Panc1 (cell line): ENCODE data around the gene WDR59.

Experiments
- POLR2AphosphoS5 ChIP-seq: IDR thresholded peaks from 2 replicates; pipeline ENCODE4 v1.6.1; 2012; ENCODE audit warnings: mild to moderate bottlenecking, low read depth, low read length, moderate library complexity
- TCF7L2 ChIP-seq: IDR thresholded peaks from 2 replicates; pipeline ENCODE4 v1.6.1; 2011; ENCODE audit warnings: mild to moderate bottlenecking, low read depth, low read length, inconsistent platforms
- TF ChIP-seq, protein P1 (sequence below): fragments of 450-650 bp; IDR thresholded peaks from 2 replicates; pipeline ENCODE4 v1.5.1; 2017; ENCODE audit warnings: mild to moderate bottlenecking
- TF ChIP-seq, protein P2 (sequence below), 2 experiments: IDR thresholded peaks; 2 replicates each; pipeline ENCODE4 v1.6.1; 2011 to 2012; ENCODE audit warnings: low read depth in 2 of 2, control low read depth in 1 of 2, low read length in 1 of 2, mild to moderate bottlenecking in 1 of 2, moderate library complexity in 1 of 2; ENCODE audit not compliant: insufficient read depth in 1 of 2

DNA sequence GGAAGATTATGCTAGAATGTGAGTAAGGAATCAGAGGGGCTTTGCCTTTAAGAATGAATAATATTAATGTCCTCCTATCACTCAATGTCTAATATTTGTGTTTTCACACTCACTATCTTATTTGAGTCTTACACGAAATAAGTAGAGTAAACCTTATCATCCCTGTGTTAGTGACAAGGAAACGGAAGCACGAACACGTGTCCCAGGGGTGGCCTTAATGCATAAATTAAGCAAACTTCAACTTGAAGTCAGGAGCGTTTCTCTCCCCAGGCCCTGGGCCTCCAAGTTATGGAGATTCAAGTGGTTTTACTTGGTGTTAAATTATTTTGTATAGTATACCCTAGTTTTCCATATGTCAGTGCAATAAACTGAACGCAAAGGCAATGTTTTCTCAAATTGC, 96.0 kb downstream of the WDR59 start:
- TF ChIP-seq, protein P1, sequence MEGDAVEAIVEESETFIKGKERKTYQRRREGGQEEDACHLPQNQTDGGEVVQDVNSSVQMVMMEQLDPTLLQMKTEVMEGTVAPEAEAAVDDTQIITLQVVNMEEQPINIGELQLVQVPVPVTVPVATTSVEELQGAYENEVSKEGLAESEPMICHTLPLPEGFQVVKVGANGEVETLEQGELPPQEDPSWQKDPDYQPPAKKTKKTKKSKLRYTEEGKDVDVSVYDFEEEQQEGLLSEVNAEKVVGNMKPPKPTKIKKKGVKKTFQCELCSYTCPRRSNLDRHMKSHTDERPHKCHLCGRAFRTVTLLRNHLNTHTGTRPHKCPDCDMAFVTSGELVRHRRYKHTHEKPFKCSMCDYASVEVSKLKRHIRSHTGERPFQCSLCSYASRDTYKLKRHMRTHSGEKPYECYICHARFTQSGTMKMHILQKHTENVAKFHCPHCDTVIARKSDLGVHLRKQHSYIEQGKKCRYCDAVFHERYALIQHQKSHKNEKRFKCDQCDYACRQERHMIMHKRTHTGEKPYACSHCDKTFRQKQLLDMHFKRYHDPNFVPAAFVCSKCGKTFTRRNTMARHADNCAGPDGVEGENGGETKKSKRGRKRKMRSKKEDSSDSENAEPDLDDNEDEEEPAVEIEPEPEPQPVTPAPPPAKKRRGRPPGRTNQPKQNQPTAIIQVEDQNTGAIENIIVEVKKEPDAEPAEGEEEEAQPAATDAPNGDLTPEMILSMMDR, result no peak
- TF ChIP-seq POLR2AphosphoS5, result no peak
- TF ChIP-seq, protein P2, sequence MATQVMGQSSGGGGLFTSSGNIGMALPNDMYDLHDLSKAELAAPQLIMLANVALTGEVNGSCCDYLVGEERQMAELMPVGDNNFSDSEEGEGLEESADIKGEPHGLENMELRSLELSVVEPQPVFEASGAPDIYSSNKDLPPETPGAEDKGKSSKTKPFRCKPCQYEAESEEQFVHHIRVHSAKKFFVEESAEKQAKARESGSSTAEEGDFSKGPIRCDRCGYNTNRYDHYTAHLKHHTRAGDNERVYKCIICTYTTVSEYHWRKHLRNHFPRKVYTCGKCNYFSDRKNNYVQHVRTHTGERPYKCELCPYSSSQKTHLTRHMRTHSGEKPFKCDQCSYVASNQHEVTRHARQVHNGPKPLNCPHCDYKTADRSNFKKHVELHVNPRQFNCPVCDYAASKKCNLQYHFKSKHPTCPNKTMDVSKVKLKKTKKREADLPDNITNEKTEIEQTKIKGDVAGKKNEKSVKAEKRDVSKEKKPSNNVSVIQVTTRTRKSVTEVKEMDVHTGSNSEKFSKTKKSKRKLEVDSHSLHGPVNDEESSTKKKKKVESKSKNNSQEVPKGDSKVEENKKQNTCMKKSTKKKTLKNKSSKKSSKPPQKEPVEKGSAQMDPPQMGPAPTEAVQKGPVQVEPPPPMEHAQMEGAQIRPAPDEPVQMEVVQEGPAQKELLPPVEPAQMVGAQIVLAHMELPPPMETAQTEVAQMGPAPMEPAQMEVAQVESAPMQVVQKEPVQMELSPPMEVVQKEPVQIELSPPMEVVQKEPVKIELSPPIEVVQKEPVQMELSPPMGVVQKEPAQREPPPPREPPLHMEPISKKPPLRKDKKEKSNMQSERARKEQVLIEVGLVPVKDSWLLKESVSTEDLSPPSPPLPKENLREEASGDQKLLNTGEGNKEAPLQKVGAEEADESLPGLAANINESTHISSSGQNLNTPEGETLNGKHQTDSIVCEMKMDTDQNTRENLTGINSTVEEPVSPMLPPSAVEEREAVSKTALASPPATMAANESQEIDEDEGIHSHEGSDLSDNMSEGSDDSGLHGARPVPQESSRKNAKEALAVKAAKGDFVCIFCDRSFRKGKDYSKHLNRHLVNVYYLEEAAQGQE (IDR thresholded peaks at IDR 0.05; ENCODE audit: insufficient read depth in 1 of 2, low read depth in 2 of 2, low read length in 1 of 2), result no peak
- TF ChIP-seq TCF7L2, result no peak
